ENCODE measurements around the gene LEFTY2.
"Not testable (repeated sequence)": the region's sequence is repeated elsewhere in the genome, so short reads cannot be mapped to it uniquely, and the experiment has no call there.

The LEFTY2 gene

DNA sequence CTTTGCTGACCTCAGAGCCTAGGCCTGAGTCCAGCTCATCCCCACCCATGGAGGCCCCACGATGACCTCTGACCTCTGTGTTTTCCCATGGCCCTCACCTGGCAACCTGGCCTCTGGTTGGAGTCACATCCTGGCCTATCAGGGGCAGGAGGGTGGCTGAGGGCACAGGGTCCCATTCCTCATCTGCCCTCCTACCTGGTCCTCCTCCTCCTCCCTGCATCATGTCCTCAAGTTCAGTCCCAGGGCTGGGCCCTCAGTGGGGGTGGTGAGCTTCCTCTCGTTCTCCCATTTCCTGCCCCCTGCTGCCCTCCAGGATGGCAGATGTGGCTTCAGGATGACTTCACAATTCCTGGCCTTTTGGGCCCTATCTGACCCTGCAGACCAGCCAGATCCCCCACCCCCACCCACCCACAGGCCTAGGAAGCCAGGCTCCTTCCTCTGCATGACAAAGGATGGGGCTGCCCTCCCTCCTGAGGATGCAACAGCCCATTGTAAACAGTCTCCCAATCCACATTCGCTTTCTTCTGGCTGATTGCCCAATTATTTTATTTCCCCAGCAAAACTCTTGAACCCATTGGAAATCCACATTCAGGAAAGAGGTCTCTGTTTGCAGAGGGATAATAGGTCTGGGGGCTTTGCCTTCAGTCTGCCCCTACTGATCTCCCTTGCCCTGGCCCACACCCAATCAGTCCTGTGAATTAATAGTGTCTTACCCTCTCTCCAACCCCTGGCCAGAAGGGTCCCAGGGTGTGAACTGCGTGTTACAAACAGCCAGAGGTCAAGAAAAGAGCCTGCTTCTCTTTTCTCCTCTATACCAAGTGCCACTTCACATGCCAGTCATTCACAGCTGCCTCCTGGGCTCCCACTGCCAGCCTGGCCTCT, 41.7 kb downstream of the LEFTY2 start:
- no peak for DNase-seq

DNA sequence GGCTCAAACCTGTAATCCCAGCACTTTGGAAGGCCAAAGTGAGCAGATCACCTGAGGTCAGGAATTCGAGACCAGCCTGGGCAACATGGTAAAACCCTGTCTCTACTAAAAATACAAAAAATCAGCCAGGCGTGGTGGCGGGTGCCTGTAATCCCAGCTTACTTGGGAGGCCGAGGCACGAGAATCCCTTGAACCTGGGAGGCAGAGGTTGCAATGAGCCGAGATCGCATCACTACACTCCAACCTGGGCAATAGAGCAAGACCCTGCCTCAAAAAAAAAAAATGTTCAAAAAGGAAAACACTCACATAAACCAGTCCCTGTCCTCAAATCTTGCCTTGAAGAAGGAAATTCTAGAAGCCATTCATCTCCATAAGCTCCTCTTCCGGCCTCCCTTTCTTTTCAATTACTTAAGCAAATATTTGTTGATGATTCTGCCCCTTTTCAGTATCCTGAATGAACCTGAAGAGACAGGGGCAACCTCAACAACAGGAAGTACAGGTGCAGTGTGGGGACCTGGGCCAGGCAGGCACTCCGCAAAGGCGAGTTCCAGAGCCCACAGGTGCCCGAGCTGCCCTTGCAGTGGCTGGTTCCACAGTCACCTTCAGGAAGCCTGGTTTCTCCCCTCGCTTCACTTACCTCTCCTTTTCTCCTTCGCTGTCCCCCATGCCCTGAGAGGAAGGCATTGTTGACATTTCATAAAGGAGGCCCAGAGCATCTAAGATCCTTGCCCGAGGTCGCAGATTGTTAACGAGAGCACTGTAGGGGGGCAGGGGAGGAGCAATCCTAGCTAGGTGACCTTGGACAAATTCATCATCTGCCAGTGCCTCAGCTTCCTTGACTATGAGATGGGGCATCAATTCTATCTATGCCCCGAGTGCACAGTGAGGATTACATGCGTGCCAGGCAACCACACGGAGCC, 43.2 kb downstream of the LEFTY2 start:
- no peak for DNase-seq

DNA sequence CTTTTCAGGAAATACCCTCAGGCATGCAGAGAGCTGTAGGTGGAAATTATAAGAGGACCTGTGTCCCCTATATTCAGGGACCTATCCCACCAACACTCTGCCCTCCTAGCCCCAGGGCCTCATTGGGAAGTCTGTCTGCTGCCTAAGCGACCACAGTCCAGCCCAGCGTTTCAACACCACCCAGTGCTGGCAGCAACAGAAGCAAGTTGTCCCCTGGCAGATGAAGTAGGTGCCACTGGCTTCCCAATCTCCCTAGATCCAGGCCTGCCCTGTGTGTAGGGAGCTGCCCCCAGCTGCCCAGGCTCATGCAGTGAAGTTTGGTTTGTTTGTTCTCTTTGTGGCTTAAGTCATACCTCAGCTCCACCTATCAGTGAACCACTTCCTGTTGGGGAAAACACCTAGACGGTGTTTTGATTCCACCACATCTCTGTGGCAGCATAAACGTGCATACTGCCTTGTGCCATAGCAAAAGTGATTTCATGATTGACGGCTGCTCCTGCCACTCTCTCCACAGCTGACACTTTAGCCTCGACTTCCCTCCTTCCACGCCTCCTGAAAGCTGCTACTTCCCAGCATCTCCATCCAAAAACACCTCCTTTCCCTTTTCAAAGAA, 44.0 kb downstream of the LEFTY2 start:
- no peak for DNase-seq

DNA sequence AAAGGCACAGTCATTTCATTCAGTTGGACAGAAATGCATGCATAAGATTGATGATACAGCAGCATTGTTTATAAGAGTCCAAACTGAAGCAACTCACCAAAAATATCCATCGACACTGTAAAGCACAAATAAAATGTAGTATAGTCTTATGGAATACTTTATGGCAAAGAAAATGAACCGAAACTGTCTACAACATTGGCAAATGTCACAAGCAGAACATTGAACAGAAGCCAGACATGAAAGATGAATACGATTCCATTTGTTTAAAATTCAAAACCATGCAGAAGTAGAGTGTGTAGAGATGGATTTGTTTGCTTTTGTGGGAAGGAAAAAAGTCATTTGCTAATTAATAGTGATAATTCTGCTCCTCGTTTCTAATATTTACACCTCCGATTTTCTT, 44.5 kb downstream of the LEFTY2 start:
- DNase-seq, result no peak

DNA sequence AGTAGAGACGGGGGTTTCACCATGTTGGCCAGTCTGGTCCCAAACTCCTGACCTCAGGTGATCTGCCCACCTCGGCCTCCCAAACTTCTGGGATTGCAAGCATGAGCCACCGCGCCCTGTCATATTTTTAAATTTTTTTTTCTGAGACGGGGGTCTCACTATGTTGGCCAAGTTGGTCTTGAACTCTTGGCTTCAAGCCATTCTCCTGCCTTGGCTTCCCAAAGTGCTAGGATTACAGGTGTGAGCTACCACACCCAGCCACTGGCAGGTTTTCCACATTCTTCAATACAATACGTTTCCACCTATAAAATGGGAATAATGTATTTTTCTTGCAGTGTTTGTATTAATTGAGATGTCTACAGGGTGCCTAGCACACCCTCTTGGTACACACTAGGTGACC, 48.7 kb downstream of the LEFTY2 start:
- DNase-seq, result no peak

DNA sequence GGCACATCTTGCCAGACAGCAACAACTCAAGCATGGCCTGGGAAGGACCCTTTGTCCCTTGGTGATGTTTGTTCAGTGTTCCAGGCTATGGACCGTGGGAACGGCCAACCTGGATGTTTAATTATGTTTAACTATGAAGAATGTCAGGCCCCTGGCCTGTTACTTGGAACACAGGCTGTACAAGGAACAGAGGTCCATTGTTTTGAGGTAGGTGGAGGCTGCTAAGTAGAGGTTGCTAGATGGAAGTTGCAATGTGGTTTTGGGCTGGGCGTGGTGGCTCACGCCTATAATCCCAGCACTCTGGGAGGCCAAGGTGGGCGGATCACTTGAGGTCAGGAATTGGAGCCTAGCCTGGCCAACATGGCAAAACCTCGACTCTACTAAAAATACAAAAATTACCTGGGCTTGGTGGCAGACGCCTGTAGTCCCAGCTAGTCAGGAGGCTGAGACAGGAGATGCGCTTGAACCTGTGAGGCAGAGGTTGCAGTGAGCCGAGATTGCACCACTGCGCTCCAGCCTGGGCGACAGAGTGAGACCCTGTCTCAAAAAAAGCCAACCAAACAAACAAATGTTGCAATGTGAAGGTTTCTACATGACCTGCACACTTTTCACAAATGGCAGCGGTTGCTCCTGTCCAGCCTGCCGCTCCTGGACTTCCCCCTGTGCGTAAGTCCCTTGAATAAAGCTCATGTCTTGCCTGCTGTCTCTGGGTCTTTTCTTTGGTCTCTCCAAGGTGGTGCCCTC, 49.6 kb downstream of the LEFTY2 start:
- no peak for DNase-seq

DNA sequence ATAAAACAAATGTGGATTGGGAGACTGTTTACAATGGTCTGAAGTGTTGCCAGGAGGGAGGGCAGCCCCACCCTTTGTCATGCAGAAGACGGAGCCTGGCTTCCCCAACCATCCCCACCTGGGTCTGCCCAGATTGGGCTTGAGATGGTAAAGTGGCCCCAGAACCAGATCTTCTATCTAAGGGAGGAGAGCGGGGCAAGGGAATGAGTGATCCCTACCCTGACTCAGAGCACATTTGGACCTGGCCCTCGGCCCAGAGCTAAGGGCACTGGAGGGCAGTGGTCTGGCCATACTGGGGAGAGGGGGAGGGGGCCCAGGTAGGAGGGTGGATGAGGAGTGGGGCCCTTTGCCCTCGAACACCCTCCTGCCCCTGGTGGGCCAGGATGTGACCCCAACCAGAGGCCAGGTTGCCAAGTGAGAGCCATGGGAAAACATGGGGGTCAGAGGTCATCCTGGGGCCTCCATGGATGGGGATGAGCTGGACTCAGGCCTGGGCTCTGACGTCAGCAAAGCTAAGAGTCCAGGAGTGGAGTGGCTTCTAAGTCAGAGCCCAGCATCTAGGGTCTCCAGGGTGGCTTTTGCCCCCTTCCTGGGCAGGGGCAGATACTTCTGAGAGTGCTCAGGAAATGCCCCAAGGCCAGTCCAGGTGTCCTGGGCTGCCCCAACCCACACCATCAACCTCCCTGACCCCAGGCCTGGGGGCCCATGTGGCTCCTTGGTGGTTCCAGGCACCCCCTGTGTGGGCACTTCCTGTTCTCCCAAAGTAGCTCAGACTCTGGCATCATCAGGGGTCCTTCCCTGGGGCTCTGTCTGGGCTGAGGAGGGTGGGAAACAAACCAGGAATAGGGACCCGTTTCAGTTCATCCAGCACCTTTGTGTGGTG, 50.4 kb downstream of the LEFTY2 start:
- DNase-seq, result no peak

DNA sequence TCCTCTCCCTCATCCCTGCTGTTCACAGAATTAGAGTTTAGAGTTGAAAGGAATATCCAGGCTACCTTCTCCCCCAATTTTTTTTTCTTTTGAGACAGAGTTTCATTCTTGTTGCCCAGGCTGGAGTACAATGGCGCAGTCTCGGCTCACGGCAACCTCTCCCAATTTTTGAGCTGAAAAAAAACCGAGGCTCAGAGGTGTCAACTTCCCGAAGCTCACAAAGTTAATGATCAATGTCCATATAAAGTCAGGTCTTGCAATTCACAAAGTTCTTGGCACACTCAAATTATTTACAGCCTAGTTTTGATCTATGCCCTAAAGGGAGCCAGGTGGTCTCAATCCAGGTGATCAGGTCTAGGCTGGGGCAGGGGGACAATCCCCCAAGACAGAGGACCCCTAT, 51.3 kb downstream of the LEFTY2 start:
- DNase-seq, result no peak

DNA sequence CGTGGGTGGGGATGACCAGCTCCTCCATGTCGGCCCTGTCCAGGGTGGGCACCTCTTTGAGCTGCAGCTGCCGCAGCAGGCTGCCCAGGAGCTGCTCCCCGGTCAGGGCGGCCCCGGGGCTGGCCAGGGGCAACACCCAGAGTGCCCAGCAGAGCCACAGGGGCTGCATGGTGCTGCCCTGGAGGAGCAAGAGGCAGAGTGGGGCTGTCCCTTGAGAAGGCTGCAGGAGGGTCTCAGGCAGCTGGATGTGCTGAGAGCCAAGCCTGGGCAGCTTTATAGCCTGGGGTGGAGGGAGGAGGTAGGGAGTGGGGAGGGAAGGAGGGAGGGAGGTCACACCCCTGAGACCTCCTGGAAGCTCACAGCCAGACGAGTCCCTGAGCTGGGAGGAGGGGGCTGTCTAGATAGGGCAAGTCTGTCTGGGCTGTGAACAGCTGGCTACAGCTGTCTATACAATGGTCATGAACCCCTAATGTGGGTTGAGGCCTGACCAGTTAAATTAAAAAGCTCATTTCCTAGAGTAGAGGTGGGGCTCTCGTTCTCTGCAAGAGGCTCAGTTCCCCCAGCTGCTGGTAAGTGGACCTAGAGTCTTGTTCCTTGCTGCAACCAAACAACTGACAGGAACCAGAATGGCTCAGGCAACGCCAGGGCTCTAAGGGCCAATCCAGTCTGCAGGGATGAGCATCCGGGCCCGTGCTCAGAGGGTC, 52.0 kb downstream of the LEFTY2 start, which contains the start of gene LEFTY1:
LEFTY1 (minus strand) TSS at position 249 of the 704 bp plus-strand sequence; CDS start at position 169, 80 bp downstream.
- DNase-seq, result no peak

DNA sequence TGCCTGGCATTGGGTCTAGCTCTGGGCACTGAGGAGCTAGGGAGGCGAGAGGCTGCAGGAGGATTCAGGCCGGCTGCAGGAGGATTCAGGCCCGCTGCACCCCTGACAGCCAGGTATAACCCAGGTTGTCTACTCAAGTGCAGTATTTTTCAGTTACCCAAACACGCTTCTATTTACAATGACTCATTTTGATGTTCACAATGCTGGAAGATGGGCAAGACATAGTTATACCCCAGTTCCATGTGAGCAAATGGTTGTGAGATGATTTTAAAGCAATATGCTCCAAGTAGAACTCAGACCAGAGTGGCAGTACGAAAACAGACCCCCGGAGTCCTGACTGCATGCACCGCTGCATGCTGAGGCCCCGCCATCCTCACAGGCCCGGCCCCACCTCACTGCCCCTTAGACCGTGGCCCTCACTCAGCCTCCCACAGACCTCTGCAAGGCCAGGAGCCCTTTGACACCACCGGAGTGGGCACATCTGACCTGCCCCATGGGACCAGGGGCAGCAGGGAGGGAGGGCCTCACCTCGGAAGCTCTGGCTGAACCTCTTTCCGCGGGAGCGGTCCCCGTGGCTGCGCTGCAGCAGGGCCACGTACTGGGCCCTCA, 52.6 kb downstream of the LEFTY2 start:
- DNase-seq, result no peak

DNA sequence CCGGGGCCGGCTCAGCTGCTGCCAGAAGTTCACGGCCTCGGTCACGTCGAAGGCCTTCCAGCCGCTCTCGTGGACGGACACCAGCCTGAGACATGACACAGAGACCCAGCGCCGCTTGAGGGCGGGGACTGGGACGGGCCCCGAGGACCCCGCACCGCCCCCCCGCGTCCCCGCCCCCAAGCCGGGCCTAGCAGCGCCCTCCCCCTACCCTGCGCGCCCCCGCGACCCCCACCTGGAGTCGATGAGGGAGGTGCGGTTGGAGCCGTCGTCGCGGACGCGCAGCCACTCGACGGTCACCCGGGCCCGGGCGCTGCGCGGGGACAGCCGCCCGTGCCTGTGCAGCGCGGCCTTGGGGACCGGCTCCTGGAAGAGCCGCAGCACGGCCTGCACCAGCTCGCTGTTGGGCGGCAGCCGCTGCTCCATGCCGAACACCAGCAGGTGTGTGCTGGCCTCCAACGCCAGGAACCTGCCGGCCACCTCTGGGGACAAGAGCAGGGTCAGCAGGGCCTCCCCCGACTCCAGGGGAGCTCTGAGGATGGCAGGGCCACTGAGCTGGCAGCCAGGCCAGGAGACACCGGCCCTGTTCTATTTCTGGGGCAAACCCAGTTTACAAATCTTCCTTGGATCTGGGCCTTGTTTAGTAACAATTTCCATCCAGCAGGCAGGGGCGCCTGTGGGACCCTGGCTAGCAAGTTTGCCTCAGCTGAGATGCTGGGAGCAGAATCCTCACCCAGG, 53.3 kb downstream of the LEFTY2 start:
- DNase-seq, result not testable (repeated sequence)

DNA sequence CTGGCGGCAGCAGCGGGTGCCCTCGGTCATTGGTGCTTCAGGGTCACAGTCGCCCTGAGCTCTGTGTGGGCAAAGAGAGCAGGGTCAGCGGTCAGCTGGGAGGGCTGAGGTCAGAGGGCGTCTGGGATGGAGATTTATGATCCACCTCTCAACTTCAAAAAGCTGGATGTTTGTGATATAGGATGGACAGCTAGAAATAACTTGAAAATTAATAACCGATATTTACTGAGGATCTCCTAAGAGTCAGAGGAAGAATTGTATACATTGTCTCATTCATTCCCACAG, 54.0 kb downstream of the LEFTY2 start:
- DNase-seq, result no peak

Measured in NCI-H524 (cell line).